H9 (cell line): Measurements from ENCODE around the gene TRIOBP. TPM values are rescaled to one million over a fixed set of nuclear protein-coding genes. Genes with fewer than 3 reads are reported as not detected.

Source experiments
- DNase-seq: peaks from one replicate; pipeline ENCODE4 v3.0.0-alpha.2; 2017
- H2AFZ ChIP-seq: one replicate; pipeline ENCODE4 v1.6.1; 2013; ENCODE audit warnings: mild to moderate bottlenecking, low read length, control low read depth, moderate library complexity
- H2AK5ac ChIP-seq: 2 replicates; pipeline ENCODE4 v1.6.1; 2013; ENCODE audit warnings: low read length, control low read depth, mixed read lengths; ENCODE audit not compliant: insufficient read length
- H2BK120ac ChIP-seq: one replicate; pipeline ENCODE4 v1.6.1; 2013; ENCODE audit warnings: low read depth, mild to moderate bottlenecking, low read length, control low read depth, inconsistent platforms; ENCODE audit not compliant: poor library complexity, severe bottlenecking
- H2BK12ac ChIP-seq: 2 replicates; pipeline ENCODE4 v1.6.1; 2013; ENCODE audit warnings: low read length, control low read depth, mixed read lengths, low read depth; ENCODE audit not compliant: insufficient read length
- H2BK15ac ChIP-seq: 2 replicates; pipeline ENCODE4 v1.6.1; 2013; ENCODE audit warnings: low read depth, low read length, control low read depth
- H2BK20ac ChIP-seq: one replicate; pipeline ENCODE4 v1.6.1; 2013; ENCODE audit warnings: low read depth, mild to moderate bottlenecking, low read length, control low read depth, inconsistent platforms; ENCODE audit not compliant: poor library complexity, severe bottlenecking
- H2BK5ac ChIP-seq: 2 replicates; pipeline ENCODE4 v1.6.1; 2013; ENCODE audit warnings: low read length, control low read depth, mixed read lengths; ENCODE audit not compliant: insufficient read length
- H3K14ac ChIP-seq: 2 replicates; pipeline ENCODE4 v1.6.1; 2013; ENCODE audit warnings: low read length, control low read depth; ENCODE audit not compliant: insufficient read depth
- H3K18ac ChIP-seq: 2 replicates; pipeline ENCODE4 v1.6.1; 2013; ENCODE audit warnings: low read depth, mild to moderate bottlenecking, mixed read lengths, low read length, control low read depth; ENCODE audit not compliant: insufficient read length
- H3K23ac ChIP-seq: 2 replicates; pipeline ENCODE4 v1.6.1; 2013; ENCODE audit warnings: low read length, control low read depth, mixed read lengths, low read depth; ENCODE audit not compliant: insufficient read length
- H3K23me2 ChIP-seq: 2 replicates; pipeline ENCODE4 v1.6.1; 2013; ENCODE audit warnings: low read depth, mild to moderate bottlenecking, mixed read lengths, low read length, control low read depth; ENCODE audit not compliant: insufficient read length, poor library complexity, severe bottlenecking
- H3K27ac ChIP-seq: 2 replicates; pipeline ENCODE4 v1.5.1; 2013; ENCODE audit warnings: low read length, control low read depth, mixed read lengths, low read depth; ENCODE audit not compliant: insufficient read length
- H3K27me3 ChIP-seq: 2 replicates; pipeline ENCODE4 v1.6.1; 2013; ENCODE audit warnings: low read length, control low read depth, inconsistent platforms; ENCODE audit not compliant: insufficient read depth
- H3K4ac ChIP-seq: 2 replicates; pipeline ENCODE4 v1.6.1; 2013; ENCODE audit warnings: low read depth, mild to moderate bottlenecking, control low read depth, inconsistent platforms, low read length, moderate library complexity
- H3K4me1 ChIP-seq: 2 replicates; pipeline ENCODE4 v1.6.1; 2013; ENCODE audit warnings: low read length, control low read depth, inconsistent platforms; ENCODE audit not compliant: insufficient read depth
- H3K4me2 ChIP-seq: 2 replicates; pipeline ENCODE4 v1.6.1; 2013; ENCODE audit warnings: low read length, control low read depth, mixed read lengths; ENCODE audit not compliant: insufficient read length, insufficient read depth
- H3K56ac ChIP-seq: 2 replicates; pipeline ENCODE4 v1.6.1; 2013; ENCODE audit warnings: low read depth, mild to moderate bottlenecking, mixed read lengths, low read length, control low read depth; ENCODE audit not compliant: insufficient read length
- H3K79me1 ChIP-seq: 2 replicates; pipeline ENCODE4 v1.6.1; 2013; ENCODE audit warnings: low read depth, mild to moderate bottlenecking, moderate library complexity, low read length, control low read depth, inconsistent platforms; ENCODE audit not compliant: insufficient read depth, poor library complexity, severe bottlenecking
- H3K79me2 ChIP-seq: 2 replicates; pipeline ENCODE4 v1.6.1; 2013; ENCODE audit warnings: low read length, control low read depth, inconsistent platforms; ENCODE audit not compliant: insufficient read depth
- H3K9ac ChIP-seq: 2 replicates; pipeline ENCODE4 v1.6.1; 2013; ENCODE audit warnings: low read length, control low read depth, mixed read lengths; ENCODE audit not compliant: insufficient read length; ENCODE audit errors: extremely low read depth
- H3K9me3 ChIP-seq: one replicate; pipeline ENCODE4 v1.6.1; 2013; ENCODE audit warnings: low read depth, low read length, inconsistent platforms; ENCODE audit not compliant: control insufficient read depth
- H3T11ph ChIP-seq: one replicate; pipeline ENCODE4 v1.6.1; 2013; ENCODE audit warnings: mild to moderate bottlenecking, low read length, control low read depth, inconsistent platforms
- H4K20me1 ChIP-seq: one replicate; pipeline ENCODE4 v1.6.1; 2013; ENCODE audit not compliant: control insufficient read depth, insufficient read length, insufficient read depth
- H4K5ac ChIP-seq: 2 replicates; pipeline ENCODE4 v1.6.1; 2013; ENCODE audit warnings: low read depth, mild to moderate bottlenecking, mixed read lengths, low read length, control low read depth; ENCODE audit not compliant: insufficient read length
- H4K8ac ChIP-seq: replicated peaks from 2 replicates; pipeline ENCODE4 v1.6.1; 2013; ENCODE audit warnings: low read length, control low read depth, mixed read lengths, low read depth; ENCODE audit not compliant: insufficient read length
- H4K91ac ChIP-seq: 2 replicates; pipeline ENCODE4 v1.6.1; 2013; ENCODE audit warnings: low read depth, mild to moderate bottlenecking, moderate library complexity, mixed read lengths, low read length, control low read depth; ENCODE audit not compliant: insufficient read length
- H3K27ac Mint-ChIP-seq, 3 experiments: 2 replicates in 2 of 3; 3 replicates in 1 of 3; pipeline ENCODE4 v1.8.0; 2020 to 2021; ENCODE audit warnings: mixed read lengths in 3 of 3, mild to moderate bottlenecking in 1 of 3, moderate library complexity in 1 of 3
- H3K27me3 Mint-ChIP-seq: 2 replicates; pipeline ENCODE4 v1.8.0; 2021; ENCODE audit warnings: low read depth, mild to moderate bottlenecking, moderate library complexity, mixed read lengths
- H3K36me3 Mint-ChIP-seq, 3 experiments: 2 replicates in 2 of 3; 3 replicates in 1 of 3; pipeline ENCODE4 v1.8.0; 2020 to 2021; ENCODE audit warnings: low read depth in 3 of 3, mixed read lengths in 3 of 3; ENCODE audit not compliant: insufficient read depth in 1 of 3
- H3K4me1 Mint-ChIP-seq, 2 experiments: 2 replicates each; pipeline ENCODE4 v1.8.0; 2020; ENCODE audit warnings: mixed read lengths in 2 of 2
- H3K4me3 Mint-ChIP-seq, 2 experiments: 2 replicates in 1 of 2; 3 replicates in 1 of 2; pipeline ENCODE4 v1.8.0; 2020 to 2021; ENCODE audit warnings: mild to moderate bottlenecking in 2 of 2, mixed read lengths in 2 of 2, moderate library complexity in 1 of 2
- H3K9me3 Mint-ChIP-seq, 2 experiments: 2 replicates in 1 of 2; 3 replicates in 1 of 2; pipeline ENCODE4 v1.8.0; 2020; ENCODE audit warnings: mild to moderate bottlenecking in 2 of 2, mixed read lengths in 2 of 2, moderate library complexity in 1 of 2
- CTCF ChIP-seq: fragments of 200-600 bp; sonication (generic); conservative IDR thresholded peaks from 3 replicates; pipeline ENCODE4 v1.8.0; 2021; ENCODE audit warnings: antibody characterized with exemption, mild to moderate bottlenecking
- WGBS: extraction: QIAGEN DNeasy Blood & Tissue Kit; methylation state at CpG from one replicate; pipeline ENCODE4 v1.1.7; 2013; ENCODE audit warnings: missing lambda C conversion rate, low lambda C conversion rate, mixed read lengths; ENCODE audit not compliant: insufficient read length; ENCODE audit errors: extremely low coverage; 5-methylcytosine and 5-hydroxymethylcytosine counted together
- total RNA-seq: library from RNA; stranded (reverse); gene quantifications from 2 replicates; pipeline ENCODE4 v1.2.1, GENCODE V29; 2021

Gene TRIOBP
- total RNA-seq, 1 experiment from 2014 or later = 52.7 TPM

GRCh38 chr22:37690901-37691504 is 5.8 kb upstream of the TRIOBP start:
- H3K27me3 ChIP-seq = no peaks in the 10 kb centered on the region
- WGBS = no CpG with 5 or more reads among the region's 18 CpGs

More at GRCh38 chr22:37690901-37691504, 5.8 kb upstream of the TRIOBP start:
- H2AK5ac ChIP-seq = no peak overlapping the region
- H2BK15ac ChIP-seq = no peak overlapping the region
- H3K56ac ChIP-seq = no peak overlapping the region
- no peak overlapping the region for H2BK5ac ChIP-seq
- DNase-seq = no peak
- Mint-ChIP-seq H3K36me3 (peaks cover 19 to 49% (median 44%) of the 10 kb centered on the region in 3 experiments), H3K4me3 (no peak overlapping the region), H3K4me1 (peaks cover 10 to 15% of the 10 kb centered on the region in 2 experiments), H3K9me3 (no peaks in the 10 kb centered on the region), H3K27ac (no peak overlapping the region), H3K27me3 (peaks cover 1% of the 10 kb centered on the region; the same call in 1 of the 2 replicates)
- H3K18ac ChIP-seq = no peak overlapping the region
- no peaks in the 10 kb centered on the region for H4K20me1 ChIP-seq
- H2AFZ ChIP-seq = no peak overlapping the region
- H2BK12ac ChIP-seq = no peak overlapping the region
- no peak overlapping the region for H4K5ac ChIP-seq
- H2BK20ac ChIP-seq = no peak overlapping the region
- H4K91ac ChIP-seq = no peak overlapping the region
- H3K9ac ChIP-seq = no peak overlapping the region
- no peak overlapping the region for H3K14ac ChIP-seq
- no peak overlapping the region for H3K27ac ChIP-seq
- no peak for TF ChIP-seq CTCF
- peaks cover 1% of the 10 kb centered on the region; the same call in 1 of the 2 replicates for H3K4me1 ChIP-seq
- no peak overlapping the region for H3T11ph ChIP-seq
- no peak overlapping the region for H3K4ac ChIP-seq
- no peaks in the 10 kb centered on the region; the same call in 1 of the 2 replicates for H3K79me2 ChIP-seq
- H3K9me3 ChIP-seq = no peaks in the 10 kb centered on the region
- H3K23ac ChIP-seq = no peak overlapping the region
- peaks cover 6% of the 10 kb centered on the region for H3K23me2 ChIP-seq
- H4K8ac ChIP-seq = no peak overlapping the region
- no peak overlapping the region for H3K4me2 ChIP-seq
- H2BK120ac ChIP-seq = no peak overlapping the region
- no peaks in the 10 kb centered on the region for H3K79me1 ChIP-seq
